ENCODE data around the gene OR4N5.
"Not testable (repeated sequence)": the region's sequence is repeated elsewhere in the genome, so short reads cannot be mapped to it uniquely, and the experiment has no call there.

The OR4N5 gene, protein sequence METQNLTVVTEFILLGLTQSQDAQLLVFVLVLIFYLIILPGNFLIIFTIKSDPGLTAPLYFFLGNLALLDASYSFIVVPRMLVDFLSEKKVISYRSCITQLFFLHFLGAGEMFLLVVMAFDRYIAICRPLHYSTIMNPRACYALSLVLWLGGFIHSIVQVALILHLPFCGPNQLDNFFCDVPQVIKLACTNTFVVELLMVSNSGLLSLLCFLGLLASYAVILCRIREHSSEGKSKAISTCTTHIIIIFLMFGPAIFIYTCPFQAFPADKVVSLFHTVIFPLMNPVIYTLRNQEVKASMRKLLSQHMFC

DNA sequence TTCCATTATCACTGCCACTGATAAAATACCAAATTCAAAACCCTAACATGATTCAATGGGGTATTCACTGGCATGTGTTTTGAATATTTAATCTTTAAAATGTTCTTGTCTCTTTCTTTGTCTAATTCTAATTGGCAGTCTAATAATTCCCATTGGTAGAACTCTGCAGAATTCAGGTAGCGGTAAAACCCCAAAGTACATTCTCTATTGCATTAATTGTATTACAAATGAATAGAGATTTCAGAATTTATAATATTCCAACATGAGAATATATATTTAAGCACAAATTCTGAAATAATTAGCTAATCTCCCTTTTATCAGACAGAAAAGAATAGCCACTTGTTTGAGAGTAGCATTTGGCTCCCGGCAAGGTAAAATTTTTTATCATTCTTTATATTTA lies at the start of gene OR4N5:
Gene OR4N5, plus strand, starts transcription at position 301 of the 400 bp plus-strand sequence. CDS start 4,916 bp downstream, outside the sequence.
- DNase-seq (ENCODE audit: low spot score) = no peak

DNA sequence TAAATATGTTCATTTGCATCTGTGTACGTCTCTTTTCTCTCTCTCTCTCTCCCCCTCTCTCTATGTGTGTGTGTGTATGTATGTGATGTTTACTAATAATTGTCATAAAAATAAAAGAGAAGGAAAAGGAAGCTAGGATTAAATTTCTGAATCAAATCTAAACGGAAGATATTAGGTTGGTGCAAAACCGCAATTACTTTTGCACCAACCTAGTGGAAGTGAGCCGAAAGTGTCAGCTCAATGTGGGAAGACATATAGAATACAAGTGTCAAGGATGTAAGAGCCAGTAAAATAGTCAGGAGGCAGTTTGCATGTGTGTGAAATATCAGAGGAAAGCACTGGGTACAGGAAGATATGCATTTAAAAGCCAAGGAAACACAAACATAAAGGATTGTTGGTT lies 46.6 kb upstream of the OR4N5 start:
- no peak for DNase-seq (ENCODE audit: low spot score)

DNA sequence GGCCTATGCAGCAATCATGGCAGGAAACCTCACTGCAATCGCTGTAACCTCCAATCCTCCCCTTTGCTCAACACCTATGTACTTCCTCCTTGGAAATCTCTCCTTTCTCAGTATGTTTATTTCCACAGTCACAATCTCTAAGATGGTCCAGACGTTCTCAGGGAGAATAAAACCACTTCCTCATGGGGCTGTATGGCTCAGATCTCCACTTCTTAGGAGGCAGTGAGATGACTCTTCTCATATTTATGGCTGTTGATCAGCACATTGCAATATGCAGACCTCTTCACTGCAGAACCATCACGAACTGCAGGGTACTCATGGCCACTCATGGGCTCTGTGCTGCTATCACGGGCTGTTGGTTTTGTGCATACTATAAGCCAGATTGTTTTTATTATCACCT lies 45.2 kb upstream of the OR4N5 start:
- no peak for DNase-seq (ENCODE audit: low spot score)

DNA sequence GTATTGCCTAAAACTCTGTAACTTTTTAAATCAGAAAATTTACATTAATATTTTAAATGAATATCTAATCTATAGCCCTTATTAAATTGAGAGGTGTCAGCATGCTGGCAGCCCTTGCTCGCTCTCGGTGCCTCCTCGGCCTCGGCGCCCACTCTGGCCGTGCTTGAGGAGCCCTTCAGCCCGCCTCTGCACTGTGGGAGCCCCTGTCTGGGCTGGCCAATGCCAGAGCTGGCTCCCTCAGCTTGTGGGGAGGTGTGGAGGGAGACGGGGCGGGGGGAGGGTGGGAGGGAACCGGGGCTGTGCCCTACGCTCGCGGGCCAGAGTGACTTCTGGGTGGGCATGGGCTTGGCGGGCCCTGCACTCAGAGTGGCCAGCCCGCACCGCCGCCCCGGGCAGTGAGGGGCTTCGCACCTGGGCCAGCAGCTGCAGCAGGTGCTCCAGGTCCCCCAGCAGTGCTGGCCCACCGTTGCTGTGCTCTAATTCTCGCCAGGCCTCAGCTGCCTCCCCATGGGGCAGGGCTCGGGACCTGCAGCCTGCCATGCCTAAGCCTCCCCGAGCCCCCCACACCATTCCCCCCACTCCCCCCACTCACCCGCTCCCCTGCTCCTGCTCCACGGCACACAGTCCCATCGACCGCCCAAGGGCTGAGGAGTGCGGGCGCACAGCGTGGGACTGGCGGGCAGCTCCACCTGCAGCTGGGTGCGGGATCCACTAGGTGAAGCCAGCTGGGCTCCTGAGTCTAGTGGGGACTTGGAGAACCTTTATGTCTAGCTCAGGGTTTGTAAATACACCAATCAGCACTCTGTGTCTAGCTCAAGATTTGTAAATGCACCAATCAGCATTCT lies 39.5 kb upstream of the OR4N5 start:
- DNase-seq (ENCODE audit: low spot score) = not testable (repeated sequence)

DNA sequence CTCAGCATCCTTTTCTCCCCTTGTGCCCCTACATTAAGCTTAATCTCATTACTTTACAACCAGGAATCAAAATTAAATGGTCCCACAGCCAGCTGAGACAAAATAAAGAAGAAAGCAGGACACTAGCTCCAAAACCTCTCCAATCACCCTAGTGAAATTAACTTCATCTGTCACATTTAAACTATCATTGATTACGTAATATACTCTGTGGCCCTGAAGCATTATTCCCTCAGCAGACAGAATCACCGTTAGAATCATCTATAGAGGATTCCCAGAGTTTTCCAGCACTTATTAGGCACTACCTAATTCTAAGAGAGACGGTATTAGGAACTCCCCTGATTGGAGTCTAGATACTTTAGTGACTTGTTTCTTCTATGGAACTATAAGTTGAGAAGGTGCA lies 28.2 kb upstream of the OR4N5 start, which contains the start of gene OR4K17:
Gene OR4K17, plus strand, starts transcription at position 302 of the 400 bp plus-strand sequence. CDS start 6,761 bp downstream, outside the sequence.
- no peak for DNase-seq (ENCODE audit: low spot score)

DNA sequence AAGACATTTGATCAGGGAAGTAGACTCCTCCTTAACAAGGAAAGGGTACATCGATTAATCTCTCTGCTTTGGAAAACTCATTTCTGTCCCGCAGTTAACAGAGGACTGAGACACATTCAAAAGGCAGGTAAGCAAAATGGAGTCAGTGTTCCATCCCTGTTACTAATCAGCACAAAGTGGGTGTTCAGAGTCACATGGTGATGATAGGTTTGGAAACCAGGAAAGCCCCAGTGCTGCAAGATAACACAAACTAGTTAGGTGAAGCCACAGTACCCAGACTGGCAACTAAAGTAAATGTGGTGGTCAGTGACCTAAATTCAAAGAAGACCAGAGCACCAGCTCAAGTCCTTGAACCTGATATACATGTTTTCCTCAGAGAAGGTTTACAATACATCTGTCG lies 26.3 kb upstream of the OR4N5 start:
- DNase-seq (ENCODE audit: low spot score) = no peak

DNA sequence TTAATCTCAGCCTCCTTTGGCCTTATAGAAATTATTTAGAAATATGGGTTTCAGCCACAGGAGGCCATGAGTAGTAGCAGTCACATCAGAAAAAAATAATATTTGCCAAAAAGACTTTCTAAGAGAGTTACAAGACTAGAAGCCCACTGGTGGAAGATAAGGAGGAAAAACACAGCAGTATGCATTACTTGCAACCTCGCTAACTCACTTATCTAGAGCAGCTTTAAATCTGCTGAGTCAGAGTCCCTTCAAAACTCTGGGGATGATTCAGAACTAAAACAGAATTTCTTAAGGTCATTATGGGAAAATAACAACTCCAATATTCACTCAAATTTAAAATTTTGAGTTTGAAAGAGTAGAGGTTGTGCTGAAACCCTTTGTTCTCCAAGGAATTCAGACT lies 21.9 kb upstream of the OR4N5 start:
- DNase-seq (ENCODE audit: low spot score) = no peak

DNA sequence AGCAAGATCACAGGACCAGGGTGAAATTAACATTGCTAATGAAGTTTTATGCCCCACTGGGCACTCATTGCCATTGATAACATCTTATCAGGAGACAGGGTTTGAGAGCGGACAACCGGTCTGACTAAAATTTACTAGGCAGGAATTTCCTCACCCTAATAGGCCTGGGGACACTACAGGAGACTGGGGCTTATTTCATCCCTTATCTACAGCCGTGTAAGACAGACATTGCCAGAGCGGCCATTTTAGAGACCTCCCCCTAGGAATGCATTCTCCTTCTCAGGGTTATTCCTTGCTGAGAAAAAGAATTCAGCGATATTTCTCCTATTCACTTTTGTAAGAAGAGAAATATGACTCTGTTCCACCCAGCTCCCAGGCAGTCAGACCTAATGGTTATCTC lies 19.8 kb upstream of the OR4N5 start:
- no peak for DNase-seq (ENCODE audit: low spot score)

DNA sequence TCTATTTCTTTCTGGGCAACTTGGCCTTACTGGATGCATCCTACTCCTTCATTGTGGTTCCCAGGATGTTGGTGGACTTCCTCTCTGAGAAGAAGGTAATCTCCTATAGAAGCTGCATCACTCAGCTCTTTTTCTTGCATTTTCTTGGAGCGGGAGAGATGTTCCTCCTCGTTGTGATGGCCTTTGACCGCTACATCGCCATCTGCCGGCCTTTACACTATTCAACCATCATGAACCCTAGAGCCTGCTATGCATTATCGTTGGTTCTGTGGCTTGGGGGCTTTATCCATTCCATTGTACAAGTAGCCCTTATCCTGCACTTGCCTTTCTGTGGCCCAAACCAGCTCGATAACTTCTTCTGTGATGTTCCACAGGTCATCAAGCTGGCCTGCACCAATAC lies 5.3 kb downstream of the OR4N5 start:
- peak; percentile 35 for DNase-seq (ENCODE audit: low spot score)

DNA sequence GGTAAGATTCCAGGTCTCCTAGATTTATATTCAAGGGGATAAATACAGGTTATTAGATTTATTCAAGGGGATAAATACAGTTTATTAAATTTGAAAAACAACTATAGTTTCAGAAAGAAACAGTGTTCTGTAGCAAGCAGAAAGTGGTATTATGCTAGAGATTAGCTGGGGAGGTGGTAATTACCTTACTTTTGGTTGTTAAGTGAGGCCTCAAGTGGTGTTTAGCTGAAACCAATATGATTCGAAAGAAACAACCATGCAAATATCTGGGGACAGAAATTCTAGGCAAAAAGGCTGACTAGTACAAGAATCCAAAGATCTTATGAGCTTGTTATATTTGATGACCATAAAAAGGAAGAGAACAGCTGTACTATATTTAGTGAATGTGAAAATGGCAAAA lies 6.2 kb downstream of the OR4N5 start:
- no peak for DNase-seq (ENCODE audit: low spot score)

DNA sequence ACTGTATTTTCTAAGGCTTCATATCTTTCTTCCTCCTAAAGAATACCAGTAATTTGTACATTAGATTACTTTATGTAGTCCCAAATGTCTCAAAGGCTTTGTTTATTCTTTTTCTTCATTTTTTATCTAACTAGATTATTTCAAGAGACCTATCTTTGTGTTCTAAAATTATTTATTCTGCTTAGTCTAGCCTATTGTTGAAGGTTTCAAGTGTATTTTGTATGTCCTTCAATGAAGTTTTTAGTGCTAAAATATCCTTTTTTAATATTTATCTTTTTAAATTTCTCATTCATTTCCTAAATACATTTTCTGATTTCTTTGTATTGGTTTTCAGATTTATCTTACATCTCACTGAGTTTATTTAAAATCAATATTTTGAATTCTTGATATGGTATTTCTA lies 25.8 kb downstream of the OR4N5 start:
- DNase-seq (ENCODE audit: low spot score) = no peak

DNA sequence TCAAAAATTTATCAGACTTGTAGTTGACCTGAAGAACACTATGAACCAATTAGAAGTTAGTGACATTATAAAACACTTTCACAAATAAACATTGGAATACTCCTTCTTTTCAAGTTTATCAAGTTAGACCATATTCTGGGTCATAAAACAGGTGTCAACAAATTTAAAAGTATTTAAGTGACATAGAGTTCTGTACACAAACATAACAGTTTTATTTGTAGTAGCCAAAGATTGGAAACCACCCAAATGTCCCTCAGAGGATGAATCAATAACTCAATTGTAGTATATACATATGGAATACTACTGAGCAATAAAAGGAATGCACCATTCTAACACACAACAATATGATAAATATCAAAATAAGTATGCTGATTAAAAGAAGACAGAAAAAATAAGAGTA lies 28.5 kb downstream of the OR4N5 start:
- no peak for DNase-seq (ENCODE audit: low spot score)

DNA sequence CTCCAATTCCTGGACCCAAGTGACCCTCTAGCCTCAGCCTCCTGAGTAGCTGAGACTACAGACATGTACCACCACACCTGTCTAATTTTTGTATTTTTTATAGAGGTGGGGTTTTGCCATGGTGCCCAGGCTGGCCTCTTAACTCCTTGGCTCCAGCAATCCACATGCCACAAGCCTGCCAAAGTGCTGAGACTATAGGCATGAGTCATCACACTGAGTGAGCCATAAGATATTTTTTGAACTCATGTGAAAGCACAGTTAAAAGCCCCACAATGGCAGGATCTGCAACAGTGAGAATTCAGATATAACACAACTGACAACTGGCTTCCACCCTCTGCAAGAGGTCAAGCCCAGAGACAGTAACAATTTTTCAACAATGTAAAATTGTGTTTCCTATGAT lies 31.2 kb downstream of the OR4N5 start:
- not testable (repeated sequence) for DNase-seq (ENCODE audit: low spot score)

DNA sequence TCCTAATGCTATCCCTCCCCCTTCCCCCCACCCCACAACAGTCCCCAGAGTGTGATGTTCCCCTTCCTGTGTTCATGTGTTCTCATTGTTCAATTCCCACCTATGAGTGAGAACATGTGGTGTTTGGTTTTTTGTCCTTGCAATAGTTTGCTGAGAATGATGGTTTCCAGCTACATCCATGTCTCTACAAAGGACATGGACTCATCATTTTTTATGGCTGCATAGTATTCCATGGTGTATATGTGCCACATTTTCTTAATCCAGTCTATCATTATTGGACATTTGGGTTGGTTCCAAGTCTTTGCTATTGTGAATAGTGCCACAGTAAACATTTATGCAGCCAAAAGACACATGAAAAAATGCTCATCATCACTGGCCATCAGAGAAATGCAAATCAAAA lies 35.6 kb downstream of the OR4N5 start:
- DNase-seq (ENCODE audit: low spot score) = not testable (repeated sequence)

DNA sequence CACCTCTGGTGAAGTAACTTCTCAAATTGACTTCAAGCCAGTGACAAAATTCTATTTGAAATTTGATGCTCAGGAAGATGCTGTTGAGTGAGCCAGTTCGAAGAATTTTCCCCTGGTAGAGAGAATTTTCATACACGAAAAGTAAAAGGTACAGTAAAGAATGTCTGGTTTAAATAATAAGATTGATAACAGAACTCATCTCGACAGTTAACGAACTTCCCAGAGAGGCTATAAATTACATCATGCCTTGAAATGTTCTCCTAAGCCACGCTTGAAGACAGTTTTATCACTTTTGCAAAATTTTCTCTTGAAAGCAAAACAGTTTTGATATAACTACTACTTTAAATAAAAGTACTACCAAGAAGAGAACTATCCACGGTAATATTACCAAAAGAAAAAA lies 37.7 kb downstream of the OR4N5 start:
- DNase-seq (ENCODE audit: low spot score) = no peak

DNA sequence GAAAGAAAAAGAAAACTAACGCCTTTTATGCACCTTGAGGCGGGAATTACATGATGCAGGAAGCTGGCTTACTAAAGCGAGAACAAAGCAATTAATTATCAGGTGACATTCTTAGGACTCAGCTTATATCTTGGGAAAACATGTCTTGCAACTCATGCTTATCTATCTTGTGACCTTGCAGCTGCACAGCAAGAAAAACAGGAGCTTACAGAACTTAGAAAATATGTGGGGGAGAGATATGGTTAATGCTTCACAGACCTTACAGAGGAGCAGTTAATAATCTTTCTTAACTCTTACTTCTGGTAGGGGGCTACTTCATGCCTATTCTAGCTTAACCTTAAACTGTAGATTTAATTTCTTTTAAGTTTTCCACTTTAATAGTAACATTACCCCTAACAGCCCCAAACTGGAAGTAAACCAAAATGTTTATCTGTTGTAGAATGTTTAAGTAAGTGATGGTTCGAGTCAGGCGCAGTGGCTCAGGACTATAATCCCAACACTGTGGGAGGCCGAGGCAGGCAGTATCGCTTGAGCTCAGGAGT lies 38.9 kb downstream of the OR4N5 start:
- DNase-seq (ENCODE audit: low spot score) = no peak

DNA sequence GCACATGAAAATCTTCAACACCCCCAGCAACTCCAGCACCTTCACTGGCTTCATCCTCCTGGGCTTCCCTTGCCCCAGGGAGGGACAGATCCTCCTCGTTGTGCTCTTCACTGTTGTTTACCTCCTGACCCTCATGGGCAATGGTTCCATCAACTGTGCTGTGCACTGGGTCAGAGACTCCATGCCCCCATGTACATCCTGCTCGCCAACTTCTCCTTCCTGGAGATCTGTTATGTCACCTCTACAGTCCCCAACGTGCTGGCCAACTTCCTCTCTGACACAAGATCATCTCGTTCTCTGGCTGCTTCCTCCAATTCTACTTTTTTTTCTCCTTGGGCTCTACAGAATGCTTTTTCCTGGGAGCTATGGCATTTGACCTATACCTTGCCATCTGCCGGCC lies 40.6 kb downstream of the OR4N5 start:
- no peak for DNase-seq (ENCODE audit: low spot score)

DNA sequence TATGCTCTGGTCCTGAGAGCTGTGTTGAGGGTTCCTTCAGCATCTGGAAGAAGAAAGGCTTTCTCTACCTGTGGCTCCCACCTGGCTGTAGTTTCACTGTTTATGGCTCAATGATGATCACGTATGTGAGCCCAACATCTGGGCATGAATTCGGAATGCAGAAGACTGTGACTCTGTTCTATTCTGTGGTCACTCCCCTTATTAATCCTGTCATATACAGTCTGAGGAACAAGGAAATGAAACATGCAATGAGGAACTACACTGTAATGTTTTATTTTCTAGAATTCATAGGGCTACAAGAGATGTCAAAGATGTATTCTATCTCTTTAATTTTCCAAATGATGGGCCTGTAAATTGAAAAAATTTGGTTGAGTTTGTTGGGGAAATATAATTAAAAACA lies 41.3 kb downstream of the OR4N5 start:
- no peak for DNase-seq (ENCODE audit: low spot score)

DNA sequence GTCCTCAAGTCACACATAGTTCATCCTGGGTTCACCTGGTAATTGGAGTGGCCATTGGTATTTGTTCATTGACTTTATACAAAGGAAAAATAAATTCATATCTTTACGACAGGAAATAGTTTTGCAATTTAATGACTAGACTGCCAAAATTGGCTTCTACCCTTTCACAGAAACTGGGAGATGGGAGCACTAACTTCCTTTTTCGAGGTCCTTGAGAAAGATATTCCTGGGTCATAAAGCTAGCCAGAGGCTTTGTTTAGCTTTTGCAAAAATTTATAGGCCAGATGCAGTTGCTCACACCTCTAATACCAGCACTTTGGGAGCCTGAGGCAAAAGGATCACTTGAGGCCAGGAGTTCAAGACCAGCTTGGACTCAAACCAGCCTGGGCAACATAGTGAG lies 41.9 kb downstream of the OR4N5 start:
- DNase-seq (ENCODE audit: low spot score) = no peak

DNA sequence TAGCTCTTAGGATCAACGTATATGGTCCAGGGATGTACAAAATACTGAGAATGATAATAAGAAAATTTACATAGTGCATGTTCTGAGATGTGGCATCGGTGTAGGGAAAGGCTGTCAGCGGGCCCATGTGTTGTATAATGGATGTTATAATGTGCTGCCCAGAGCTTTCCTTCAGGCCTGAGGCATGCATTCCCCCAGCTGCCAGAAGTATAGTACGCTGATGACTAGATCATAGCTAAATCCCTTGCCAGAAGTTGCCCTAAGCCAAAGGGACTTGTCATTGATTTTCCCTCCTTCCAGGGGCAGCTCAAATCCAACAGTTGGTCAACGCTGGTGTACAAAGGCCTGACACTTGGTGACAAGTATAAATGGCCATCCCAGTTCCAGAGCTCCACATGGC lies 45.6 kb downstream of the OR4N5 start:
- no peak for DNase-seq (ENCODE audit: low spot score)

DNA sequence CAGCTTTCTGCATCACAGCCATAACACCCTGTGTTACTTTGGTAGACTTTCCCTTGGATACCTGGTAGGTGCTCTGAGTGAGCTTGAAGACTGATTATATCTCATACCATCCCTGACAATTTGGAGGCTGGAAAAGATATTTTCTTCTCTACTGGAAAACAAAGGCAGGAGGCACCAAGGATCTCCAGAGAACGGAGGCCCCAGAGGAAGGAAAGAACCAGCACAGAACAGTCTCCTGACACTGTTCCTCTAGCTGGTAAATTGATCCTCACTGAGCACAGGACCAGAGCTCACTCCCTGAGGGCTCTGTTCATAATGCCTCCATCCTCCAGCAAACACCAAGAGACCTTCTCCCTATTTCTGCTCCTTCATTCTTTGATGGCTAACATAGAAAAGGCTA lies 52.0 kb downstream of the OR4N5 start, which contains the start of gene OR11G2:
Gene OR11G2, plus strand, starts transcription at position 301 of the 400 bp plus-strand sequence. CDS start 6,542 bp downstream, outside the sequence.
- DNase-seq (ENCODE audit: low spot score) = no peak

DNA sequence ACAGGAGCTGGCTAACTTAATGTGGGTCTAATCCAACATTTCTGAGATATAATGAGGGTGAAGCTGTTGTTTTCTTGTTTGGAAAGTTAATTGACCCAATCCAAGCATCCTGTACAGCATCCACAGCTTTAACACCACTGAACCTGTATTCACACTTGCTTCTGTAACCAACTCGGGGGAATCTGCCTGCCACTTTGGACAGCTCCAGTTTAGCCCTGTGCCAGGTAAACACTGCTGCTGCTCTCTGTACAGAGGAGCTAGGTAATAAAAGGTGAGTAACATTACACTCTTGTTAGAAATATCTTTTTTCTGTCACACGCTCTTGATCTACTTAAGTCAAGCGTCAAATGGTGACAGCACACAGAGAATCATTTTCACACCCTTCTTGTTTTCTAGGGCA lies 52.8 kb downstream of the OR4N5 start:
- DNase-seq (ENCODE audit: low spot score) = no peak

DNA sequence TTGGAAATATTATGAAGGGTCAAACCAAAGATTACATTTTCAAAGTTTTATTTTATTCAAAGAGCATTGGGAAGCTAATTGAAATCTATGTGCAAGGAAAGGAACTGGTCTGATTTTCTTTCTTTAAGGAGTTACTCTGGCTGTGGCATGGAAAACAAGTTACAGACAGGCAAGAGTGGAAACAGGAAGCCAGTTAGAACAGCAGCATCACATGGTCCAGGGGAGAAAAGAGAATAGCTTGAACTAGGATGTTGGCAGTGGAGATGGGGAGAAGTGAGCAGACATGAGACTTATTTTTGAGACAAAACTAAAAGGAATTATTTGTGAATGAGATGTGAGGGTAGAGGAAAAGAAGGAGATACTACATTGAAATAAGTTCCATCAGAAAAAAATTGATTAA lies 55.5 kb downstream of the OR4N5 start:
- no peak for DNase-seq (ENCODE audit: low spot score)
